SK-N-SH (cell line): ENCODE data around the gene ZFYVE26.
"Not testable (repeated sequence)": the region's sequence is repeated elsewhere in the genome, so short reads cannot be mapped to it uniquely, and the experiment has no call there.

Experiments used
- EZH2phosphoT487 ChIP-seq: fragments of 200-600 bp; sonication (generic); IDR thresholded peaks from 2 replicates; pipeline ENCODE4 v1.6.1; 2017; ENCODE audit warnings: low read depth, mixed run types, mild to moderate bottlenecking, antibody characterized with exemption, moderate library complexity, borderline replicate concordance
- FOSL2 ChIP-seq: IDR thresholded peaks from 2 replicates; pipeline ENCODE4 v1.4.0; 2012; ENCODE audit warnings: low read depth, mild to moderate bottlenecking, moderate library complexity, borderline replicate concordance
- FOXJ3 ChIP-seq: sonication (generic); formaldehyde crosslinking; IDR thresholded peaks from 2 replicates; pipeline ENCODE4 v1.5.1; 2020; ENCODE audit warnings: mild to moderate bottlenecking, missing genetic modification reagents
- FOXM1 ChIP-seq: IDR thresholded peaks from 2 replicates; pipeline ENCODE4 v1.4.0; 2012; ENCODE audit warnings: low read depth, mild to moderate bottlenecking
- MXI1 ChIP-seq: IDR thresholded peaks from 2 replicates; pipeline ENCODE4 v1.6.1; 2012; ENCODE audit warnings: mild to moderate bottlenecking, low read depth, low read length, improper control_type of control experiment
- POLR2AphosphoS5 ChIP-seq: IDR thresholded peaks from 2 replicates; pipeline ENCODE4 v1.6.1; 2012; ENCODE audit warnings: low read depth, low read length
- RAD21 ChIP-seq: IDR thresholded peaks from 2 replicates; pipeline ENCODE4 v1.6.1; 2012; ENCODE audit warnings: mild to moderate bottlenecking, low read length
- RCOR1 ChIP-seq: fragments of 150-350 bp; IDR thresholded peaks from 2 replicates; pipeline ENCODE4 v1.6.1; 2017; ENCODE audit warnings: antibody characterized with exemption, low read length
- TAF1 ChIP-seq: IDR thresholded peaks from 2 replicates; pipeline ENCODE4 v1.6.1; 2012; ENCODE audit warnings: low read depth, mild to moderate bottlenecking, low read length, moderate library complexity, borderline replicate concordance
- TEAD4 ChIP-seq: IDR thresholded peaks from 2 replicates; pipeline ENCODE4 v1.4.0; 2012; ENCODE audit warnings: mild to moderate bottlenecking, borderline replicate concordance; ENCODE audit not compliant: insufficient read depth
- YY1 ChIP-seq: IDR thresholded peaks from 2 replicates; pipeline ENCODE4 v1.4.0; 2012; ENCODE audit warnings: low read depth, mild to moderate bottlenecking
- TF ChIP-seq, protein P1 (sequence below): fragments of 200-600 bp; sonication (generic); IDR thresholded peaks from 2 replicates; pipeline ENCODE4 v1.6.1; 2017; ENCODE audit warnings: antibody characterized with exemption, mild to moderate bottlenecking, moderate library complexity
- TF ChIP-seq, protein P2 (sequence below): IDR thresholded peaks from 2 replicates; pipeline ENCODE4; 2012
- TF ChIP-seq, protein P3 (sequence below): IDR thresholded peaks from 2 replicates; pipeline ENCODE4 v1.6.1; 2012; ENCODE audit warnings: mild to moderate bottlenecking, low read depth, low read length, moderate library complexity

DNA sequence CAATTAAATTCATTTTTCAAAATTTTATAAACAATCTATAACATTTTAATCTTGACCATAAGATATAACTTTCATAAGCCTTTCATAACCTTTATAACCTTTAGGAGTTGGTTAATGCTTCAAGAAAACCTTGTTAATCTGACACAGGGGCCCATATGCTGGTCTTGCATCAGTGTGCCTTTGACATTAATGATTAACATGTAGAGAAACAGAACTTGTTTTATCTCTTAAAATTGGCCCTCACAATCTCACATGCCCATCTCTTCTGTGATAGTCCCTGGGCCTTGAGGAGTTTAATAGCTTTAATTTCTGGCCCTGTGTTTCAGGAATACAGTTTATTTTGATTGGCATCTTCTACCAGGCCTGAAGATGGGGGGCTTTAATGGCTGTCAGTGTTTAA lies 107.0 kb downstream of the ZFYVE26 start:
- not testable (repeated sequence) for TF ChIP-seq RAD21, FOXJ3, FOXM1, YY1, EZH2phosphoT487, FOSL2, RCOR1, MXI1, TAF1, POLR2AphosphoS5, TEAD4
- TF ChIP-seq, protein P1, sequence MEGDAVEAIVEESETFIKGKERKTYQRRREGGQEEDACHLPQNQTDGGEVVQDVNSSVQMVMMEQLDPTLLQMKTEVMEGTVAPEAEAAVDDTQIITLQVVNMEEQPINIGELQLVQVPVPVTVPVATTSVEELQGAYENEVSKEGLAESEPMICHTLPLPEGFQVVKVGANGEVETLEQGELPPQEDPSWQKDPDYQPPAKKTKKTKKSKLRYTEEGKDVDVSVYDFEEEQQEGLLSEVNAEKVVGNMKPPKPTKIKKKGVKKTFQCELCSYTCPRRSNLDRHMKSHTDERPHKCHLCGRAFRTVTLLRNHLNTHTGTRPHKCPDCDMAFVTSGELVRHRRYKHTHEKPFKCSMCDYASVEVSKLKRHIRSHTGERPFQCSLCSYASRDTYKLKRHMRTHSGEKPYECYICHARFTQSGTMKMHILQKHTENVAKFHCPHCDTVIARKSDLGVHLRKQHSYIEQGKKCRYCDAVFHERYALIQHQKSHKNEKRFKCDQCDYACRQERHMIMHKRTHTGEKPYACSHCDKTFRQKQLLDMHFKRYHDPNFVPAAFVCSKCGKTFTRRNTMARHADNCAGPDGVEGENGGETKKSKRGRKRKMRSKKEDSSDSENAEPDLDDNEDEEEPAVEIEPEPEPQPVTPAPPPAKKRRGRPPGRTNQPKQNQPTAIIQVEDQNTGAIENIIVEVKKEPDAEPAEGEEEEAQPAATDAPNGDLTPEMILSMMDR: not testable (repeated sequence)
- TF ChIP-seq, protein P2, sequence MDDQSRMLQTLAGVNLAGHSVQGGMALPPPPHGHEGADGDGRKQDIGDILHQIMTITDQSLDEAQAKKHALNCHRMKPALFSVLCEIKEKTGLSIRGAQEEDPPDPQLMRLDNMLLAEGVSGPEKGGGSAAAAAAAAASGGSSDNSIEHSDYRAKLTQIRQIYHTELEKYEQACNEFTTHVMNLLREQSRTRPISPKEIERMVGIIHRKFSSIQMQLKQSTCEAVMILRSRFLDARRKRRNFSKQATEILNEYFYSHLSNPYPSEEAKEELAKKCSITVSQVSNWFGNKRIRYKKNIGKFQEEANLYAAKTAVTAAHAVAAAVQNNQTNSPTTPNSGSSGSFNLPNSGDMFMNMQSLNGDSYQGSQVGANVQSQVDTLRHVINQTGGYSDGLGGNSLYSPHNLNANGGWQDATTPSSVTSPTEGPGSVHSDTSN: not testable (repeated sequence)
- TF ChIP-seq, protein P3, sequence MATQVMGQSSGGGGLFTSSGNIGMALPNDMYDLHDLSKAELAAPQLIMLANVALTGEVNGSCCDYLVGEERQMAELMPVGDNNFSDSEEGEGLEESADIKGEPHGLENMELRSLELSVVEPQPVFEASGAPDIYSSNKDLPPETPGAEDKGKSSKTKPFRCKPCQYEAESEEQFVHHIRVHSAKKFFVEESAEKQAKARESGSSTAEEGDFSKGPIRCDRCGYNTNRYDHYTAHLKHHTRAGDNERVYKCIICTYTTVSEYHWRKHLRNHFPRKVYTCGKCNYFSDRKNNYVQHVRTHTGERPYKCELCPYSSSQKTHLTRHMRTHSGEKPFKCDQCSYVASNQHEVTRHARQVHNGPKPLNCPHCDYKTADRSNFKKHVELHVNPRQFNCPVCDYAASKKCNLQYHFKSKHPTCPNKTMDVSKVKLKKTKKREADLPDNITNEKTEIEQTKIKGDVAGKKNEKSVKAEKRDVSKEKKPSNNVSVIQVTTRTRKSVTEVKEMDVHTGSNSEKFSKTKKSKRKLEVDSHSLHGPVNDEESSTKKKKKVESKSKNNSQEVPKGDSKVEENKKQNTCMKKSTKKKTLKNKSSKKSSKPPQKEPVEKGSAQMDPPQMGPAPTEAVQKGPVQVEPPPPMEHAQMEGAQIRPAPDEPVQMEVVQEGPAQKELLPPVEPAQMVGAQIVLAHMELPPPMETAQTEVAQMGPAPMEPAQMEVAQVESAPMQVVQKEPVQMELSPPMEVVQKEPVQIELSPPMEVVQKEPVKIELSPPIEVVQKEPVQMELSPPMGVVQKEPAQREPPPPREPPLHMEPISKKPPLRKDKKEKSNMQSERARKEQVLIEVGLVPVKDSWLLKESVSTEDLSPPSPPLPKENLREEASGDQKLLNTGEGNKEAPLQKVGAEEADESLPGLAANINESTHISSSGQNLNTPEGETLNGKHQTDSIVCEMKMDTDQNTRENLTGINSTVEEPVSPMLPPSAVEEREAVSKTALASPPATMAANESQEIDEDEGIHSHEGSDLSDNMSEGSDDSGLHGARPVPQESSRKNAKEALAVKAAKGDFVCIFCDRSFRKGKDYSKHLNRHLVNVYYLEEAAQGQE: not testable (repeated sequence)
